B cell (primary cell): ENCODE measurements around the gene NCBP3.

ENCODE experiments used
- CTCF ChIP-seq: fragments of 200-600 bp; IDR thresholded peaks from one replicate; pipeline ENCODE4 v1.8.0; 2022; ENCODE audit warnings: antibody characterized with exemption, mild to moderate bottlenecking
- EZH2 ChIP-seq: IDR thresholded peaks from 2 replicates; pipeline ENCODE4 v1.6.1; 2012; ENCODE audit warnings: borderline replicate concordance, low read depth, mild to moderate bottlenecking, moderate library complexity, low read length; ENCODE audit not compliant: insufficient read depth, poor library complexity, severe bottlenecking

- TF ChIP-seq EZH2: no peak
- no peak for TF ChIP-seq CTCF
Measured at GRCh38 chr17:3772764-3773163, 73.3 kb downstream of the NCBP3 start.
